Adipocyte (in vitro differentiated cells): ENCODE data around the gene TJP3.
"Not testable (repeated sequence)": the region's sequence is repeated elsewhere in the genome, so short reads cannot be mapped to it uniquely, and the experiment has no call there.

Experiments used
- DNase-seq: peaks from one replicate; pipeline ENCODE4 v3.0.0-alpha.2; 2015; ENCODE audit warnings: low read depth
- H3K27me3 ChIP-seq: replicated peaks from 2 replicates; pipeline ENCODE4 v1.7.0; 2013; ENCODE audit warnings: mild to moderate bottlenecking, low read length, moderate library complexity; ENCODE audit not compliant: control insufficient read depth, insufficient read depth
- H3K36me3 ChIP-seq: 2 replicates; pipeline ENCODE4 v1.7.0; 2013; ENCODE audit warnings: low read length, mild to moderate bottlenecking, moderate library complexity; ENCODE audit not compliant: control insufficient read depth, insufficient read depth, severe bottlenecking
- H3K4me1 ChIP-seq: 2 replicates; pipeline ENCODE4 v1.7.0; 2013; ENCODE audit warnings: mild to moderate bottlenecking, low read length, moderate library complexity; ENCODE audit not compliant: control insufficient read depth, insufficient read depth
- H3K4me3 ChIP-seq: 2 replicates; pipeline ENCODE4 v1.7.0; 2013; ENCODE audit warnings: mild to moderate bottlenecking, low read length, moderate library complexity
- H3K9ac ChIP-seq: 2 replicates; pipeline ENCODE4 v1.7.0; 2013; ENCODE audit warnings: mild to moderate bottlenecking, low read length, moderate library complexity
- H3K9me3 ChIP-seq: 2 replicates; pipeline ENCODE4 v1.7.0; 2013; ENCODE audit warnings: mild to moderate bottlenecking, low read length, moderate library complexity; ENCODE audit not compliant: control insufficient read depth

TJP3 gene

DNA sequence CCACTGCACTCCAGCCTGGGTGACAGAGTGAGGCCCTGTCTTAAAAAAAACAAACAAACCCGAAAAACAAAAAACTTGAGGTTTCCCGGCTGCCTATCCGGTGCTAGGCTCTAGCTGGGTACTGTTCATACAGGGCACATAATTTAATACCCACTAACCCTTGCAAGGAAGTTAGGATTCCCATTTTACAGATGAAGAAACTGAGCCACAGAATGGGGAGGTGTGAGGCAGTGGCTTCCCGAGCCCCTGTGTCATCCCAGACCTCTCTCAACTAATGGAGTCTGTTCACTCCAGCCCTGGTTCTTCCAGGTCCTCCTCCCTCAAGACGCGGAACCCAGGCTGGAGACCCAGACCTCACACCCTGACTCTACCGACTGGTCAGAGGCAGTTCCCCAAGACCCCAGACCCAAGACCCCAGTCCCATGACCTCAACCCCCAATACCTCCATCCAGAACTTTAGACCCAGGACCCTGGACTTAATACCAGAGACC lies 52.7 kb downstream of the TJP3 start:
- Histone ChIP-seq H3K4me3 (peak overlapping the region; percentile 97), H3K27me3 (no peaks in the 10 kb centered on the region), H3K9me3 (no peaks in the 10 kb centered on the region), H3K9ac (peak overlapping the region; percentile 98), H3K4me1 (peaks cover 16% of the 10 kb centered on the region), H3K36me3 (peaks cover 5% of the 10 kb centered on the region)
- peak; percentile 35 for DNase-seq

DNA sequence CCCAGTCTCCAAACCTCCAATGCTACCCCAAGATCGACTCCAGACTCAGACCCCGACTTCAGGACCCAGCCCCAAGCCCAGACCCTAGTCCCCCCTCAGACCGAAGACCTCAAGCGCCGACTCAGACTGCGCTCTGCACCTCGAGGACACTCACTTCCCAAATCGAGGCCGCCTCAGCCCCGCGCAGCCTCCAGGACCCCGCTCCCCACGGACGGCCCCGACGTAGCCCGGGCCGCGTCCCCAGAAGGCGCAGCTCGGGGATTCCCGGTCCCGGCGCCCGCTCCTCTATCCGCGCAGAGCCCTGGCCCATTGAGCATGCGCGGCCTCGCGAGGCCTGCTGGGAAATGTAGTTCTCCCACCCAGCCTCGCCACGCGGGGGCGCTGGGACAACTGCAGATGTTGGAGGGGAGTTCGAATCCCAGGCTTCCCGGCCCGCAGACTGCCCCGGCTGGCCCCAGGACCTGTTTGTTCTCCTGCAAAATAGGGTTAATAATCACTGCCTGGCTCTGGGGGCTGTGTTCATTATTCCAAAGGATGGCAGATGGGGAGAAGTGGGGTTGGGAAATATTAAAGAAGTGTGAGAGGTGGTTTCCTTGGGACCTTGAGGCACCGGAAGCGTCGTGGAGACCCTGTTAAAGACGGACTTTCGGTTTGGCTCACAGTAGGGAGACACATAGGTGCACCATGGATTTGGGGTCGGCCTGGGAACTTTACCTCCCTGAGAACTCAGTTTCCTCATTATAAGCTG lies 53.4 kb downstream of the TJP3 start, which contains the start of gene APBA3:
APBA3 (minus strand) TSS at position 311 of the 748 bp plus-strand sequence. CDS start 1,428 bp downstream, outside the sequence.
- H3K4me3 ChIP-seq: peak within 1 kb of the TSS; percentile 97
- H3K4me1 ChIP-seq: peaks cover 16% of the 10 kb centered on the region
- peak; percentile 97 for DNase-seq
- no peaks in the 10 kb centered on the region for H3K27me3 ChIP-seq
- H3K9ac ChIP-seq: peak within 1 kb of the TSS; percentile 98
- peaks cover 7% of the 10 kb centered on the region for H3K36me3 ChIP-seq
- H3K9me3 ChIP-seq: no peaks in the 10 kb centered on the region

GRCh38 chr19:3762130-3762473 lies 53.9 kb downstream of the TJP3 start:
- Histone ChIP-seq H3K4me1 (peaks cover 16% of the 10 kb centered on the region), H3K4me3 (peak overlapping the region; percentile 85), H3K9ac (peak overlapping the region; percentile 92), H3K9me3 (no peaks in the 10 kb centered on the region), H3K36me3 (peaks cover 13% of the 10 kb centered on the region), H3K27me3 (no peaks in the 10 kb centered on the region)
- no peak for DNase-seq

GRCh38 chr19:3762501-3763459 lies 54.6 kb downstream of the TJP3 start, which contains the start of gene MRPL54:
MRPL54 (plus strand) TSS chr19:3762682; CDS start chr19:3762701, 19 bp downstream.
- Histone ChIP-seq H3K27me3 (no peaks in the 10 kb centered on the region), H3K36me3 (peaks cover 19% of the 10 kb centered on the region), H3K9ac (peak within 1 kb of the TSS; percentile 98), H3K4me3 (peak within 1 kb of the TSS; percentile 97), H3K9me3 (no peaks in the 10 kb centered on the region), H3K4me1 (peaks cover 16% of the 10 kb centered on the region)
- DNase-seq: peak; percentile 100

- no peak overlapping the region for H3K9ac ChIP-seq
- peaks cover 12% of the 10 kb centered on the region for H3K4me1 ChIP-seq
- H3K4me3 ChIP-seq: no peak overlapping the region
- H3K27me3 ChIP-seq: no peaks in the 10 kb centered on the region
- DNase-seq: no peak
- H3K36me3 ChIP-seq: peaks cover 19% of the 10 kb centered on the region
- H3K9me3 ChIP-seq: no peaks in the 10 kb centered on the region
These were observed 56.9 kb downstream of the TJP3 start for GRCh38 chr19:3765121-3765520.

DNA sequence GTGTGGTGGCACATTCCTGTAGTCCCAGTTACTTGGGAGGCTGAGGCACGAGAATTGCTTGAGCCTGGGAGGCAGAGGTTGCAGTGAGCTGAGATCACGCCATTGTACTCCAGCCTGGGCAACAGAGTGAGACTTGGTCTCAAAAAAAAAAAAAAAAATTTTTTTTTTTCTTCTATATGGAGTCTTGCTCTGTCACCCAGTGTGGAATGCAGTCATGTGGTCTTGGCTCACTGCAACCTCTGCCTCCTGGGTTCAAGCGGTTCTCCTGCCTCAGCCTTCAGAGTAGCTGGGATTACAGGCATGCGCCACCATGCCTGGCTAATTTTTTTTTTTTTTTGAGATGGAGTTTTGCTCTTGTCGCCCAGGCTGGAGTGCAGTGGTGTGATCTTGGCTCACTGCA lies 57.6 kb downstream of the TJP3 start:
- peaks cover 19% of the 10 kb centered on the region for H3K36me3 ChIP-seq
- not testable (repeated sequence) for H3K4me3 ChIP-seq, DNase-seq, H3K9ac ChIP-seq, H3K27me3 ChIP-seq, H3K9me3 ChIP-seq, H3K4me1 ChIP-seq

DNA sequence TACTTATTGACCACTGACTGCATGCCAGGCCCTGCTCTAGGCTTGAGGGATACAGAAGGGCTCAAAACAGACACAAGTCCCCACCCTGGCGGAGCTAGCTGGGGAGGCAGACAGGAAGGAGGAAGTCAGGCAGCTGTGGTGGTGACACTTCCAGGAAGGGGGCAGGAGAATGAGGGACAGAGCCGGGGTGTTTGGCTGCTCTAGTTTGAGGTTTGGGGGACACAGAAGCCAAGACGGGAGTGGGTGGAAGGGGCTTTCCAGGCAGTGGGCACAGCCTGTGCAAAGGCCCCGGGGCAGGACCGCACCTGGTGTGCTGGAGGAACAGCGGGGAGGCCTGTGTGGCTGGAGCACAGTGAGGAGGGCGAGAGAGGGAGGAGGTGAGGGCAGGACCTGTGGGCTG lies 58.3 kb downstream of the TJP3 start:
- Histone ChIP-seq H3K9ac (no peak overlapping the region), H3K36me3 (peaks cover 19% of the 10 kb centered on the region), H3K9me3 (no peaks in the 10 kb centered on the region), H3K27me3 (peaks cover 6% of the 10 kb centered on the region), H3K4me3 (no peak overlapping the region), H3K4me1 (peaks cover 5% of the 10 kb centered on the region)
- no peak for DNase-seq

DNA sequence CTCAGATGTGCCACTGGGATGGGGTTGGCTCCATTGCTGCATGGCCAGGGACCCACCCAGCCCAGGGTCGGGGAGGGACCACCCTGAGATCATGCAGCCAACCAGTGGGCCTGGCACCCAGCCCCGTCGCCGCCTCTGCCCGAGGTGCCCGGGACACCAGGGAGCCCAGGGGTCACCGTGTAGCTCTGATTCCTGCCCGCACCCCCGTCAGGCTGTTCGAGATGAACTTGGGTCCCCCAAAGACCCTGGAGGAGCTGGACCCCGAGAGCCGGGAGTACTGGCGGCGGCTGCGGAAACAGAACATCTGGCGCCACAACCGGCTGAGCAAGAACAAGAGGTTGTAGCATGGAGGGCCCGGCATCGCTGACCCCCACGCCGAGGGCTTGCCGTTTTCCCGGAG lies 58.9 kb downstream of the TJP3 start:
- Histone ChIP-seq H3K27me3 (peaks cover 8% of the 10 kb centered on the region), H3K9ac (no peak overlapping the region), H3K4me3 (no peak overlapping the region), H3K36me3 (peaks cover 19% of the 10 kb centered on the region), H3K4me1 (peaks cover 5% of the 10 kb centered on the region), H3K9me3 (no peaks in the 10 kb centered on the region)
- DNase-seq: no peak

DNA sequence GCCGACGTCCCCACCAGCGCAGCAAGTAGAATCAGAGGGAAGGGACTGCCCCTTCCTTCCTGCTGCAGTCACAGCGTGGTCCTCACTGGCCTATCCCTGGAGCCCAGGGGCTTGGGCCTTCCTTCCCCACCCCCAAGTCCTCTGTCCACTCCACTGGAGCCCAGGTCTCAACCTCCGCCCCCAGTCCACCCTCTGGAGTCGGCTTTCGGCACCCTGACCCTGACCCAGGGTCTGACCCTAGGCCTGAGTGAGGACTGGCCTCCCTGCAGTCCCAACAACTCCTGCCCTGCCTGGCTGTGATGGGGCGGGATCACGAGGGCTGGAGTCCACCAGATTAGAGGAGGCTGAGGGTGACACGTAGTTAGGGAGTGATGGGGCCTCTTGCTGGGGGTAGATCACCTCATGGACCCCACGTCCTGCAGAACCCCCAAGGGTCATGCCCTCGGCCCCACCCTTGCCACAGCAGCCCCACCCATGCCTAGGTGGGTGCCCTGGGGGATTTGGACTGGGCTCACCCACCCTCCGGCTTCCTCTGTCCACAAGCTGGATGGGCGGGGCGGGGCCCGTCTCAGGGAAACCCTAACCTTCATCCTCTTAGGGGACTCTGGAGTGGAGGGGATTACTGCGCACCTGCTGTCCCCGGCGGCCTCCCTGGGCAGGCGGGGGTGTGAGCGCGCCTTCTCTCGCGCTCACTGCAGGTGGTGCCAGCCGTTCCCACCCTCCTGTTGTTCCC lies 60.0 kb downstream of the TJP3 start:
- Histone ChIP-seq H3K4me1 (peaks cover 3% of the 10 kb centered on the region), H3K9me3 (no peaks in the 10 kb centered on the region), H3K27me3 (peaks cover 8% of the 10 kb centered on the region), H3K36me3 (peaks cover 19% of the 10 kb centered on the region), H3K9ac (no peak overlapping the region), H3K4me3 (no peak overlapping the region)
- no peak for DNase-seq

- H3K27me3 ChIP-seq: peaks cover 9% of the 10 kb centered on the region
These were observed 60.5 kb downstream of the TJP3 start for GRCh38 chr19:3768748-3769099.

More at GRCh38 chr19:3768748-3769099, 60.5 kb downstream of the TJP3 start:
- Histone ChIP-seq H3K9me3 (no peaks in the 10 kb centered on the region), H3K4me1 (no peaks in the 10 kb centered on the region), H3K4me3 (no peak overlapping the region), H3K36me3 (peaks cover 19% of the 10 kb centered on the region), H3K9ac (no peak overlapping the region)
- DNase-seq: no peak
